HAP-1 (cell line): Measurements from ENCODE around the gene ATXN7L1.

ENCODE experiments used
- DNase-seq, 2 experiments: peaks; one replicate each; pipeline ENCODE4 v3.0.0-alpha.2; 2016 to 2020; ENCODE audit warnings: low spot score in 2 of 2
- H3K27me3 ChIP-seq: fragments of 250-450 bp; sonication (Bioruptor Pico); 2 replicates; pipeline ENCODE4 v1.5.1; 2020; ENCODE audit warnings: low read depth, mild to moderate bottlenecking, moderate library complexity
- H3K36me3 ChIP-seq: fragments of 250-450 bp; sonication (Bioruptor Pico); replicated peaks from 2 replicates; pipeline ENCODE4 v1.5.1; 2020; ENCODE audit warnings: mild to moderate bottlenecking
- H3K4me1 ChIP-seq: fragments of 250-450 bp; sonication (Bioruptor Pico); 2 replicates; pipeline ENCODE4 v1.5.1; 2020; ENCODE audit warnings: mild to moderate bottlenecking
- H3K4me3 ChIP-seq: fragments of 250-450 bp; sonication (Bioruptor Pico); 2 replicates; pipeline ENCODE4 v1.5.1; 2020; ENCODE audit warnings: mild to moderate bottlenecking, moderate library complexity
- H3K9me3 ChIP-seq: fragments of 250-450 bp; sonication (Bioruptor Pico); 2 replicates; pipeline ENCODE4 v1.5.1; 2020; ENCODE audit warnings: mild to moderate bottlenecking, moderate library complexity
- in situ Hi-C: fragments of 300-500 bp; cut with MboI; formaldehyde crosslinking; loops from 3 replicates; pipeline ENCODE4 v1.14.3; 2020; ENCODE audit warnings: low sequenced_read_pairs, inconsistent platforms, mixed read lengths

ATXN7L1 gene

DNA sequence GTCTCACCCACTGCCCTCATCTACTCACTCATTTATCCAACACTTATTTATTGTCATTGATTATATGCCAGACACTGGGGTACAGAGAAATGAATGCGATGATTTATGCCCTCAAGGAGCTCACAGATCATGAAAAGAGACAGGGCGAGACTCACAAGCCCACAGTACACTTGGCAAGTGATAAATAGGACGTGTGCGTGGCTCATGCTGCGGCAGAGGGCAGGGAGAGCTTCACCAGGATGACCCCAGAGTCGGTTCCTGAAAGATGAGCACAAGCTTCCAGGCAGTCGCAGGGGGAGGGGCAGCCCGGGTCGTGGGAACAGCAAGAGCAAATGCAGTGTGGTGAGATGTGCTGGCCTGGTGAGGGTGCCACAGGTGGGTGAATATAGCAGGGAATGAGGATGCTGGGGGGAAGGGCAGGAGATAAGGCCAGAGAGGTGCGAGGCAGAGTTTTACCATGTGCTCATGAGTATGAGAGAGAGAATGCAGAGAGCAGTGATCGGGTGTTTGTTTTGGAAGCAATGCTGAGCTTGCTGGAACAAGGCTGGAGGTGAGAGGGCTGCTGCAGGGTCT, 70.9 kb downstream of the ATXN7L1 start:
- DNase-seq = no peak
- in situ Hi-C loops = no loop called here
- no peaks in the 10 kb centered on the region for H3K36me3 ChIP-seq

GRCh38 chr7:105803429-105803736, 73.0 kb downstream of the ATXN7L1 start:
- H3K4me1 ChIP-seq = no peaks in the 10 kb centered on the region
- H3K9me3 ChIP-seq = no peaks in the 10 kb centered on the region
- no peak overlapping the region for H3K4me3 ChIP-seq
- no peak for DNase-seq
- H3K27me3 ChIP-seq = no peaks in the 10 kb centered on the region
- in situ Hi-C loops = no loop called here
- no peaks in the 10 kb centered on the region for H3K36me3 ChIP-seq

More for the DNA sequence above, 70.9 kb downstream of the ATXN7L1 start:
- Histone ChIP-seq H3K4me1 (no peaks in the 10 kb centered on the region), H3K9me3 (no peaks in the 10 kb centered on the region), H3K27me3 (no peaks in the 10 kb centered on the region), H3K4me3 (no peak overlapping the region)

DNA sequence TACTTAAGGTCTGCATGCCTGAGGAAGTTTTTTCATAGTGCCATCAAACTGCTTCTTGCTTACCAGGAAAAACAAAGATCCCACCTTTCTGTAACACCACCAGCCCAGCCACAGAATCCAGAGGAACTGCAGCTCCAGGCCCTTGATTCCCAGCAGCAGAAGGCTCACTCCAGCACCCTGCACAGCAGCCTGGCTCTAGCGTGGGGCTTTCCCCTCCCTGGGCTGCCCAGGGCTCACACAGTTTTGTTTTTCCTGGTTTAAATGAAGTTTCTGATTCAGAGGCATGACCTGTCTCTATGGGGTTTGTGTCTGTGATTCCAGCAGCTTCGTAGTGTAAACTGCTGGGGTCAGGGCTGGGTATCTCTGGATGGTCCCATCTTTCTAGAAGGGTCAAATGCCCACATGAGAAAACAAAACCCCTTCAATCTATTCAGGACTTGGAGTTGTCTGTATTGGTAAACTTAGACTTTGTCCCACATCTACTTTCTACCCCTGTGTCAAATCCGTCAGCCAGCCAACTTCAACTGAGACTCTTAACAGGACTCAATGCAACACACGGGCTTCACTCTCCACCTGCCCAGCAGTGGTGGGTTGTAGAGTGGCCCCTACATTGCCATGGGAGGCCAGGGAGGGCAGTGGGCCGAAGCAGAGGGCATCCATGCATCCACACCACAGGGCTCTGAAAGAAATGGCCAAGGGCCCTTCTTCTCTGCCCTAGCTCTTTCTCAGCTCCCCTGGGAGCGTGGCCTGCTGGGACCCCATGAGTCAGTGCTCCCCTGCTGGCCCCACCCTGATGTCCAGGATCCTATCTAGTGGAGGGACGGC, 73.6 kb downstream of the ATXN7L1 start:
- H3K36me3 ChIP-seq = no peaks in the 10 kb centered on the region
- H3K9me3 ChIP-seq = no peaks in the 10 kb centered on the region
- no peaks in the 10 kb centered on the region for H3K27me3 ChIP-seq
- H3K4me3 ChIP-seq = no peak overlapping the region
- no peaks in the 10 kb centered on the region for H3K4me1 ChIP-seq
- no peak for DNase-seq
- in situ Hi-C loops = no loop called here

DNA sequence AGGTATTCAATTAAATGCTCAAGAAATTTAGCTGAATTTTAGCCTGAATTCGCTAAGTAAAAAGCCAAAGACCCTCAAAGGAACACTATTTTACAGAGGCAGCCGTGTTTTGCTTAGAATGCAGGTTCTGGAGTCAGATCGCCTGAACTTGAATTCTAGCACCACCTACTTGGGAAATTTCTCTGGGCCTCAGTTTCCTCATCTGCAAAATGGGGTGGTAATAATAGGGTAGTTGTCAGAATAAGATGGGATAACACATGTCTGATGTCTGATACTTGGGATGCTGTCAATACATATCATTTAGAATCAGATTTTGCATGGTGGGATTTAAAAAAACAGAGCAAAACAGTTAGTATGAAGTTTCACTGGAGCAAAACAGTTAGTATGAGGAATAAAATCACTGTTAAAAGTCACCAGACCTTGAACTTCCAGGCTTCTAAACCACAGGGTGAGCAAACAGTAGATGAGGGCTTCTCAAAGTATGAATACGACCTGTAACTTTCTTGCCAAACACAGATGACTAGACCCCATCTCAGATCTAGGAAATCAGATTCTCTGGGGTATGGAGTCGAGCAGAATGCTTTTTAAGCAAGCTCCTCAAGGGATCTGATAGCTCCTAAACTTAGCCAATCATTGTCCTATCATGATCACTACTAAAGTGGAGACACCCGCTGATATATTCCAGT, 75.4 kb downstream of the ATXN7L1 start:
- no peak for DNase-seq
- Histone ChIP-seq H3K27me3 (no peaks in the 10 kb centered on the region), H3K4me1 (no peaks in the 10 kb centered on the region), H3K36me3 (no peaks in the 10 kb centered on the region), H3K4me3 (no peak overlapping the region), H3K9me3 (no peaks in the 10 kb centered on the region)
- in situ Hi-C loops = no loop called here

DNA sequence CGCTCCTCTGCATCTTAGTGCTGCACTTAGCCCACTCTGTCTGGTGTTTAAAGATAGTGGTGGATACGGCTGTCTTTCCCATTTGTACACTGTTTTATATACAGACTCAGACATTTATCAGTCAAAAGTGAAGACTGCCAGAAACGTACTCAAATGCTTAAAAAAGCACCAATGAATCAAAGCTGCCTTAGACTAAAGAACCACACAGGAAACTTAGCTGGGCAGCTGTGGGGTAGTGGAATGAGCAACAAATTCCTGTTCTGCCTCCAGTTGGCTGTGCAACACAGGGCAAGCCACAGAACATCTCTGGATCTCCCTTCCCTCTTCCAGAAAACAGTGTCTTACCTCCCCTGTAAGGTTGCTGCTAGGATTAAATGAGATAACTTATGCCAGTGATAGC, 76.0 kb downstream of the ATXN7L1 start:
- in situ Hi-C loops = no loop called here
- H3K27me3 ChIP-seq = no peaks in the 10 kb centered on the region
- no peaks in the 10 kb centered on the region for H3K36me3 ChIP-seq
- no peak for DNase-seq
- no peaks in the 10 kb centered on the region for H3K9me3 ChIP-seq
- H3K4me1 ChIP-seq = no peaks in the 10 kb centered on the region
- H3K4me3 ChIP-seq = no peak overlapping the region

DNA sequence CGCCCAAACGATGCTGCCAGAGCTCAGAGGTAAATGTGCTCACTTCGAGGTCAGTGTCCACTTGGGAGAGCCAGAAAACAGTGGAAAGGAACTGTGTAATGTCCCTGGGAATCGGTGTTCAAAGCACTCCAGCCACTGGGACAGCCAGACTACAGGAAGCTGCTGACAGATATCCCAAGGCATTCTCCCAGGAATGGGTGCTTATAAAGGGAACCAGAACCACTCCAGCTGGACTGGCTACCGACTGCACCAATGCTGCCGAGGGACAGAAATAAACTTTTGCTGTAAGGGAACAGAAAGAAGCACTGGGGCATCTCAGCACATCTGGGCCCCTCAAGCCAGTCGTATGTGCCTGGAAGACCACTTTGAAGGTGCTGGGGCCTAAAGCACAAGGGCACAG, 76.7 kb downstream of the ATXN7L1 start:
- Histone ChIP-seq H3K36me3 (no peaks in the 10 kb centered on the region), H3K9me3 (no peaks in the 10 kb centered on the region), H3K4me1 (no peaks in the 10 kb centered on the region), H3K4me3 (no peak overlapping the region), H3K27me3 (no peaks in the 10 kb centered on the region)
- in situ Hi-C loops = no loop called here
- DNase-seq = no peak

DNA sequence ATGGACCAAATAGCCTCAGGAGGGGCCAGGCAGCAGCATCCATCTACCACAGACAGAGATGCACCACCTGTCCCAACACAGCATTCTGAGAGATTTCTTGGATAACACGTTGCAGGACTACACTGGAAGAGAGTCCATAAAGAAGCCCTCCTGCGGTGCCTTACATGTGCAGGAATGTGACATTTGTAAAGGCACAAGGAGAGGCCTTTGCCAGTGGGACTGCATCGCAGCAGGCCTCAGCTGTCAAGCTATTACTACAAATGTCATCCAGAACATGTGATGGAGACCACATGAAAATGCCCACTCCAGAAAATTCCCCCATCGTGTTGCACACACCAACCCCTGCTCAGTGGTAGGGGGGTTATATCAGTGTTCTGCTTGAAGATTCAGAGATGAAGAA, 77.4 kb downstream of the ATXN7L1 start:
- no peaks in the 10 kb centered on the region for H3K9me3 ChIP-seq
- H3K4me3 ChIP-seq = no peak overlapping the region
- DNase-seq = no peak
- H3K36me3 ChIP-seq = no peaks in the 10 kb centered on the region
- in situ Hi-C loops = no loop called here
- H3K4me1 ChIP-seq = no peaks in the 10 kb centered on the region
- H3K27me3 ChIP-seq = no peaks in the 10 kb centered on the region

- Histone ChIP-seq H3K27me3 (no peaks in the 10 kb centered on the region), H3K4me3 (no peak overlapping the region), H3K9me3 (no peaks in the 10 kb centered on the region), H3K36me3 (no peaks in the 10 kb centered on the region), H3K4me1 (no peaks in the 10 kb centered on the region)
- in situ Hi-C loops = no loop called here
- DNase-seq = no peak
Measured at GRCh38 chr7:105797652-105798051, 78.7 kb downstream of the ATXN7L1 start.

DNA sequence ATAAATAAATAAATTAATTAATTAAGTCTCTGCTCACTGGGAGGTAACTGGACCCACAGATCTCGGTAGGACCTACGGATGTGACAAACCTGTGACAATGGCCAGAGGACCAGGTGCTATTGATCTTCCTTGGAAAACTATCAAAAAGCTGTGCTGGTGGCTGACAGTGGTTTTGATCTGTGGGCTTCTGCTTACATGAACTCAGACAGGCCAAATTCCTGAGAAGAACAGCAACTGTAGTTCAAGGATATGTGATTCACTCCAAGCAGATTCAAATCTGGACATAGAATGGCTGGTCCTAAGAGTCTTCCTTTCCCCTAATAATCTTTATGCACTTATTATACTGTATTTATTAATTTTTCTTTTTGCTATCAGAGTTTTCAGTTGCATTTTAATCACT, 80.0 kb downstream of the ATXN7L1 start:
- in situ Hi-C loops = no loop called here
- Histone ChIP-seq H3K4me1 (no peaks in the 10 kb centered on the region), H3K36me3 (no peaks in the 10 kb centered on the region), H3K4me3 (no peak overlapping the region), H3K27me3 (no peaks in the 10 kb centered on the region), H3K9me3 (no peaks in the 10 kb centered on the region)
- no peak for DNase-seq

DNA sequence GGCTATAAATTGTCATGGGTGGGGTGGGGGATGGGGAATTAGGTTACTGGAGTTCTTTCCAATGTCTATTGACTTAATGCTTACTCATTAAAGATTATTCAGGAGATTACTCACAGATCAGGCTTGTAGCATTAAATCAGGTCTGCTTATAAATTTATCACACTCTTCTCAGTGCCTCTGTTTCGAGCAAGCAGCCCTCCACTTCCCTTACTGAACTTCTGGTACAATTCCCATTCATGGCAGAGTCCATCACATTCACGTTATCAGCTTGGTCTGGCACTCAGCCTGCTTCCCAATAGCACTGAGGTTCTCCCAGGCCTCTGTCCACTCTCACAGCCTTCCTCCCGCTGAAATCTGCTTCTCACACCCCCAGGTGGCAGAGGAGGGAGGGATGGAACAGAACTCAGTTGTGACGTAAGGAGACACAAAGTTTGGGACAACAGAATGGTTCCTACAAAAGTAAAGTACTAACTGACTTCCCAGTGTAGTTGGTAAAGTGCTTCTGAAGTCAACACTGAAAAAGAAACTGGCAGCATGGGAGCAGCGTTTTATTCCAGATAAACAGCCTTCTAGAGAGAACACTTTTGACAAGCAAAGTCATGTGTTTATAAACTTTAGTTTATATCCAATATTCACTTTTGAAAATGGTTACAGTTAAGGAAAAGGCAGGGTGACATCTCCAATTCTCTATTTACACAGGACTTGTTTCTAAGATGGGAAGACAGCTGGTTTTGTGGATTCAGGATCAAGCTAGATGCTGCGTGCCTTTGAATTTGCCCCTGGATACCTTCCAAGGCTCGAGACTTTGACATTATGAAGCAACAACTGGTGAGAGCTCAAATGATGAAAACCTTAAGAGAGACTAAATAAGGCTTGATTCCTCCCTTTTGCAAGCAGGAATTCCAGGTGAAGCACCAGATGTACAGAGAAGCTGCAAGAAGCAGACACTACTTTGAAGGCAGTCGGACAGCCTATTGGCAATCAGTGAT, 81.4 kb downstream of the ATXN7L1 start:
- DNase-seq = no peak
- no peaks in the 10 kb centered on the region for H3K4me1 ChIP-seq
- H3K9me3 ChIP-seq = no peaks in the 10 kb centered on the region
- no peak overlapping the region for H3K4me3 ChIP-seq
- no peaks in the 10 kb centered on the region for H3K27me3 ChIP-seq
- no peaks in the 10 kb centered on the region for H3K36me3 ChIP-seq
- in situ Hi-C loops = no loop called here

DNA sequence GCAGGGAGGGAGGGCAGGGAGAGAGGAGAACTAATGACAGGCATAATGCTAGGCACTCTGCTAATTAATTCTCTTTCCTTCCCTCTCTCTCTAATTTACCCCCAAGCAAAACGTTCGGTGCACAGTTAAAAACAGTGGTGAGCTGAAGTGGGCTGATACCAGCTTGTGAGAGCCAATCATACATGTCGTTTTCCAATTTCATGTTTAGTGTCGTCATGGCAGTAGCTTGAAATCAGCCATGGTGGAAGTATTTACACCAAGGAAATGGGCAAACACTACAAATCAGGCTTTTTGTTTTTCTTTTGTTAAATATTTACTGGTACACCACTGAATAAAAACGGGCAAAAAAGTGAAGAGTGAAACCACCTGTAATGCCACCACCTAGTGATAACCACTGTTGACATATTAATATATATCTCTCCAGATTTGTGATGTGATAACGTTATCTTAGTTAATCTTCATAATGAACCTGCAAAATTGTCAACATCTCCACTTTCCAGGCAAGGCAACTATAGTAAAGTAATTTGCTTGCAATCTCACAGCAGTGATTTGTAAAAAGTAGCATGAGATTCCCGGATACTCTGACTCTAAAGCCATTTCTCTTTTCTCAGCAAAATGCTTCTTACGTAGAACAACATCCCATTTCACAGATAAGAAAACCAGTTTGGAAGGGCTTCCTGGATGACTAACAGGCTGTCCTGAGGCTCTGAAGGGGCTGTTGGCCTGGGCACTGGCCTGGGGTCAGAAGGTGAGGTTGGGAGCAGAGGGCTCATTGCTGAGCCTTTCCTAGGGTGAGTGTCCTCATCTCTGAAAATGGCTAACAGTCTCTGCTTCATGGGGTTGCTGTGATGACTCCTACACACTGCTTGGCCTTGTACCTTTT, 83.7 kb downstream of the ATXN7L1 start:
- no peaks in the 10 kb centered on the region for H3K4me1 ChIP-seq
- in situ Hi-C loops = no loop called here

GRCh38 chr7:105791926-105792325, 84.5 kb downstream of the ATXN7L1 start:
- in situ Hi-C loops = no loop called here
- Histone ChIP-seq H3K4me1 (no peaks in the 10 kb centered on the region), H3K4me3 (no peak overlapping the region), H3K36me3 (no peaks in the 10 kb centered on the region), H3K9me3 (no peaks in the 10 kb centered on the region), H3K27me3 (no peaks in the 10 kb centered on the region)
- no peak for DNase-seq

More for the DNA sequence above, 83.7 kb downstream of the ATXN7L1 start:
- no peaks in the 10 kb centered on the region for H3K27me3 ChIP-seq
- no peaks in the 10 kb centered on the region for H3K9me3 ChIP-seq
- H3K36me3 ChIP-seq = no peaks in the 10 kb centered on the region
- no peak overlapping the region for H3K4me3 ChIP-seq
- no peak for DNase-seq

- no peak for DNase-seq
- in situ Hi-C loops = no loop called here
- H3K4me3 ChIP-seq = no peak overlapping the region
- no peaks in the 10 kb centered on the region for H3K4me1 ChIP-seq
- H3K36me3 ChIP-seq = no peaks in the 10 kb centered on the region
- H3K9me3 ChIP-seq = no peaks in the 10 kb centered on the region
- no peaks in the 10 kb centered on the region for H3K27me3 ChIP-seq
Measured at GRCh38 chr7:105790996-105791395, 85.4 kb downstream of the ATXN7L1 start.
